Eye (tissue), 1 donor: ENCODE measurements around the gene TCERG1L.
"Not testable (repeated sequence)": the region's sequence is repeated elsewhere in the genome, so short reads cannot be mapped to it uniquely, and the experiment has no call there.

ENCODE experiments used
- DNase-seq: peaks from one replicate; pipeline ENCODE4 v3.0.0-alpha.2; 2015

The TCERG1L gene

DNA sequence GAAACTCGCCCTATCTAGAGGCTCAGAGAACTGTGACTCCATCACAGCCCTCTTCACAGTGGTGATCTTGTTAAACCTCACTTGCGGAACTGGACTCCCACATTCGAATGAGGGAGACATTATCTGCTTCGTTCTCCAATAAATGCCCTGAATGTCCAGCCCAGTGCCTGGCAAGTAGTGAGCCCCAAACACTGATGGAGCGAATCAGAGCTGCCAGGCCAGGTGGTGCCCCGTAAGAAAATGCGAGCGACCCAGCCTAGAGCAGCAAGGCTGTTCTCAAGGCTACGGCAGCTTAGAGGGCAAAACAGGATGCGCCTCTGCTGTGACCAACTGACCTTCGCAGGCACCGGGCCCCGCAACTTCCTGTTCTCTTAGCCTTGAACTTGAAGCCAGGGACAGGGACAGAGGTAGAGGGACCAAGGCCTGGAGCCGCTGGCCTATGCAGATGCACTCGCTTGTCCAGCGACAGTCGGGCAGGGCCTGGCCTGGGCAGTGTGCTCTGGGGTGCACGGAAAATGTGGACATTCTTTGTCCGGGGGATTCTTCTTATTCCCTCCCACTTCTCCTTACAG lies 217.6 kb downstream of the TCERG1L start:
- peak; percentile 29 for DNase-seq

DNA sequence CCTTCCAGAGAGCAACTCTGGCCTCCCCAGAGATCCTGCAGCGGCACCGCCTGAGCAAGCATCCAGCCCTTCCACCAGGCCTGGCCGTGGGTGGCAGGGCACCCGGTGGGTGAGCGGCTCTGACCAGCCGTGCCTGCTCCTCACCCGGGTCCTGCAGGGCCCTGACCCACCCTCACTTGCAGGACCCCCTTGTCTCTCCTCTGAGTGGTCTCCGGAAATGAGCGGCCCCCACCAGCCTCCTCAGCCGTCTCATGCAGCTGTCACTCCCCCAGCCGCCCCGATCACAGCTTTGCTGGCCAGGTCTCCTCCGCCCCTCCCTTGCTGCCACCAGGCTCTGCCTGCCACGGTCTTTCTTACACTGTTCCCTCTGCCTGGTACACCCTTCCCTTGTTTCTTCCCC lies 218.2 kb downstream of the TCERG1L start:
- no peak for DNase-seq

DNA sequence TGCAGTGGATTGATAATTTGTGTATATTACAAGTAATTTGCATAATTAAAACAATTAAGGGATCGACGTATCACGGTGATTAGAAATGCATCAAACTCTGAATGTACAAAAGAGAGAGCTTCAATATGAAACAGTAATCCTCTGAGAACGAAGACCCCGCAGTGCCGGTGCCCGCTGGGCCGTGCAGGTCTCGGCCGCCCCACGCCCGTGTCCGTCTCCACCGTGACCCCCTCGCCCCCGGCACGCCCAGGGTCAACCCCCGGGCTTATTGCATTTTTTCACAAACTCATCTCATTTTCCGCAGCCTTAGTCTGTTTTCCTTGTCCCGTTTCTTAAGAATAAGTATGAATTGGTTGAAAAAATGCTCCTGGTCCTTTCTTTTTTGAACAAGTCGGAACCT lies 218.6 kb downstream of the TCERG1L start:
- DNase-seq: no peak

DNA sequence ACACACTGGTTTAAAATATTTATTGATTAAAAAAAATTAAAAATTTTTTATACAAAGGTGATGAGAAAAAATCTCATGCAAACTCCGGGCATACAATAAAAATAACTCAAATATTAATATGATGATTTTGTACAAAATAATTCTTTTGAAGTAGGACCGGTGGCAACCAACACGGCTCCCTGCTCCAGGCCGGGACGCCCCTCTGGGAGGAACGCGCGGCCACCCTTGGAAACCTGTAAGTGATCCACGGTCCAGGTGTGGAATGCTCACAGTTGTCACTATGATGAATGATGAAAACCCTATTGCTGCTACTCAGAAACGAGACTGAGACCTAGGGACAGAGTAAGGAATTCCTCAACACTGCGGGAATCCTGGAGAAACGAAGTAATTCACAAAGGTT lies 219.1 kb downstream of the TCERG1L start:
- DNase-seq: no peak

DNA sequence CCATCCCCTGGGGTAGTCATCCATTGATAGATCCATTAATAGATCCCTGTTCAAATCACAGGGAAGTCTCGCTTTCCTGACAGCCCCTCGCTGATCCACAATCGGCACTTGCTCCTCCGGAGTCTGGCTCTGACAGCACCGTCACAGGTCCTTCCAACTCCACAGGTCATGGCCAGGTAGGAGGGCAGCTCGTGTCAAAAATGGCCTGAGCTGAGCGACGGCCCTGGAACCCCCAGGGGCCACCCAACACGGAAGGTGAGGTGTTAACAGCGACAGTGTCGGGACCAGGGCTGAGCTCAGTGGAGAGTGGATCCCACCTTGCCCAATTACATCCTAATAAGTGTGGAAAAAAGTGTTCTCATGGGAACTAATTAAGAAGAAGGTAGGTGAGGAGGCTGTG lies 219.8 kb downstream of the TCERG1L start:
- no peak for DNase-seq

DNA sequence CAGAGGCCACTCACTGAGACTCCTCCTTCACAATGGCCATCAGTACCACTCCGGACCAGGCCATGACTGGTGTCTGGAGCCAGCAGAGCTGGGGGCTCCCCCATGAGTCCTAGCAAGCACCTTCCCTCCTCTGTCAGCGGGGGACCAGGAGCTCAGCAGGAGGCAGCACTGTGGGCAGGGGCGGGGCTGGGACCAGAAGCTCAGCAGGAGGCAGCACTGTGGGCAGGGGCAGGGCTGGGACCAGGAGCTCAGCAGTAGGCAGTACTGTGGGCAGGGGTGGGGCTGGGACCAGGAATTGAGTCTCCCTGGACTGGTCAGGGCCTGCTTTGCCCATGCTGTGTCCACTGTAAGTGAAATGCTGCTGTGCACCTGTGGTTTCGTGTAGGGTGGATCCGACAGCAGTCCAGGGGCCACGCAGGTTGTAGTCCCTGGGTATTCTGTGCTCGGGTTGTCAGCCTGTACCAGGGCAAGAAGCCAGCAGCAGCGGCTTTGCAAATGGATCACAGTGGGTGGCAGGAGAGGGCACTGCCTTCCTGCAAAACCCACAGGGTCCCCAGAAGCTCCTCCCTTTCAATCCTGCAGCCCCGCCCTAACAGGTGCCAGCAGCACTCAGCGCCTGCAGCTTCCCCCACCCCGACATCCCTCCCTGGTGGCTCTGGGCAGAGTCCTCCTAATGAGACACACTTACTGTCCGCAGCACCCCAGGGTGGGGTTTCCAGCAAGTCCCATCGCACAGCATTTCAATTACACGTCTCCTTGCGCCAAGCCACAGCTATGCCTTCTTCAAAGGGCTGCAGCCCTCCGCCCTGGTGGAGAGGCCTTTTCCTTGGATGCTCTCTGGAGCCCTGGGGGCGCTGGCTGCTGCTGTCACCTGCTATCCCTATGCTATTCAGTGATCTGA lies 220.5 kb downstream of the TCERG1L start:
- peak; percentile 39 for DNase-seq

DNA sequence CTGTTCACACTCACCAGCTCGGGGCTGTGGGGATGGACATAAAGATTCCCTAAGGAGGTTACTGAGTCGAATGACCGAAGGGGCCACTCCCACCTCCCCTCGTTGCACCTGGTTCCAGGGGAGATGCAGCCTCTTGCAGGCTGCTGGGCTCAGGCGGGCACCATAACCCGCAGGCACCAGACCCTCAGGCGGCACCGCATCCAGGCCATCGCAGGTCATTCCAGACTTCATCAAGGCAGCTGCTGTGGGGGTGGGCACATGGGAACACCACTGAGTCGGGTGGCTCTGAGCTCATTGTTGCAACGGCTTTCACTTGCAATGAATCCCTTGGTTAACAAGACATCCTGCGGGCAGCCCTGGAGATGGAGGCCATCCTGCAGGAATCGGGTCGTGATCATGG lies 221.7 kb downstream of the TCERG1L start:
- DNase-seq: no peak

DNA sequence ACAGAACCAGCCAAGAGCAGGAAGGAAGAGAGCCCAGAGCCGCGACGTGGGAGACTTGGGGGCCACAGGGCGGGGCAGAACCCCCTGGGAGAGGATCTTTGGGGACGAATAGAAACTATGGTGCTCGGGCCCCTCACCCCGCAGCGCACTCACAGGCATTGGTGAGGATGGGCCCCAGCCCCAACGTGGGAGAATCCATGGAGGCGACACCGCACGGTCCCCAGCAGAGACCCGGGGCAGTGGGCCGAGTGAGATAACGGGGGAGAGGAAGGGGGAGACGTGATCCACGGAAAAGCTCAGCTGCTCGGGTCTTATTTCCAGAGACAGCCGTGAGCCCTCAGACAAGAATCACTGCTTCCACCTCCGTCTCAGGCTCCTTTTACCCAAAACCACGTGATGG lies 222.4 kb downstream of the TCERG1L start:
- no peak for DNase-seq

DNA sequence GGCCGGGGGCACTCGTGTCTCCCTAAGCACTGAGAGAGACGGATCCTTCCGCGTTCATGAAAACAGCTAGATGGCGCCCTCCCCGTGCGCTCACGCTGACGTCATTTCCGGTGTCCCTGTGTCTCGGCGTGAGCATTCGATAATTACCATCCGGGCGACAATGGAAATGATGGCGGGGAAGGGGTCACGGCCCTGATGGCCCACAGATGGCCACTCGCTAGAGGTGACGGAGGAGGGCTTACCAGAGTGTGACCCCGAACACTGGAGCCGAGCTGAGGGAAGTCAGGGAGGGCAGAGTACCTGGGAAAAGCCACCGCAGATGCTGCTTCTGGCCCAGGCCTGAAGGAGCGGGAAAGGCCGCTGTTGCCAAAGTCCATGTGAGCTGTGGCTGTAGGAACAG lies 222.9 kb downstream of the TCERG1L start:
- DNase-seq: no peak

DNA sequence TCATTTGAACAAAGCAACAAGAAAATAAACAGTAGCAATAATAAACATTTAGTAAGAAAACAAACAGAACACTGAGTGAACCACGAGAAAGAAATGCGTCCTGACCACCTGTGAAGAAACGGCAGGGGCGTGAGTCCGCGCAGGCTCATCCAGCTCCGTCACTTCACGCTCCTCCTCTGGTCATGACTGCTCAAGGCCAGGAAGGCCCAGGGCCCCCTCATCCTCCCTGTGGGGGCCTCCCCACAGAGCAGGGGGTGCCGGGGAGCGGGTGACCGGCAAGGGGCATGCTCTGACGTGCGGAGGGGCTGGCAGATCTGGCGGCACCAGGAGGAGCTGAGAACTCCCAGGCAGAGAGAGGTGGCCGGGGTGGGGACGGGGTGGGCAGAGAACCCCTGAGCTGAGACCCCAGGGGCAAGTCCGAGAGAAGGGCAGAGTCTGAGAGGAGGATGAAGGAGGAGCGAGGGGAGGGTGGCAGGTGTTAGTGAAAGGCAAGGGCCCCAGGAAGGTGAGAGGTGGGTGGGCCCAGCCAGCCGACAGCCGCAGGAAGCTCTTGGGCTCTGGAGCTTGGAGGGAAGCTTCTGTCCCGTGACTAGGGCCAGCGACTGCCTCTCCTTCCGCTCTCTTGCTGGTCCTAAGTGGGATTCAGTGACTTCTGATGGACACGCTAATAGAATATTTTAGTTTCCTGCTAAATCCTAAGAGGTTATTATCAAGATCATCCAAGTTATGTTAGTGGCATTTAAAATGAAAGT lies 223.9 kb downstream of the TCERG1L start:
- DNase-seq: no peak

DNA sequence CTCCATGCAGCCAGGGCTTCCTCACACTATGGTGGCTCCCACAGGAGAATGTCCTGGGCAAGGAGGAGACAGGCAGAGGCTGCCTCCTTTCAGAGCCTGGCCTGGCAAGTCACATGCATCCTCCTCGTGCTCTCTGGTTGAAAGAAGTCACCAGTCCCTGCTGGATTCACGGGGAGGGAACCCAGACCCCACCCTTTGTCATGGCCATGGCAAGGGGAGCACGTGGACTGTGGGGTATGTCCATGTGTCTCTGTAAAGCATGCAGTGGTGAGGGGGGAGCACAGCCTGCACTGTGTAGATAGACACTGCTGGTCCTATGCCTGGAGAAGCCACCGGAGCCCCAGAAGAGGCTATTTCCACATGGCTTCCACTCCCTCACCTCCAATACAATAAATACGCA lies 225.0 kb downstream of the TCERG1L start:
- no peak for DNase-seq

DNA sequence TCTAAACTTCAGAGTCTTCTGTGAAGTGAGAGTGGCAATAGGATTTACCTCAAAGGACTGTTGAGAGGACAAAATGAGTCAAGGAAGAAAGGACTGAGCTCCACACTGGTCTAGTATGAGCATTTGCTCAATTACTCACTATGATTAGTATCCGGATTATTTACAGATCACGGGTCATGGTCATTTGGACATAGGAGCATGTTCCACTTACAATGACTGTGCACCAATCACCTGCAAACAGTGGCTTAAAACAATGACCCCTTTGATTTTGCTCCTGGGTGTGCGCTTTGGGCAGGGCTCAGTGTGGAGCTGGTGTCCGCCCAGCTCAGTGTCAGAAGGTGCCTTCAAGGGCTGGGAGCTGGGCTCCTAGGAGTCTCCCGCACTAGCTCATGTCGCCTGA lies 225.4 kb downstream of the TCERG1L start:
- no peak for DNase-seq

DNA sequence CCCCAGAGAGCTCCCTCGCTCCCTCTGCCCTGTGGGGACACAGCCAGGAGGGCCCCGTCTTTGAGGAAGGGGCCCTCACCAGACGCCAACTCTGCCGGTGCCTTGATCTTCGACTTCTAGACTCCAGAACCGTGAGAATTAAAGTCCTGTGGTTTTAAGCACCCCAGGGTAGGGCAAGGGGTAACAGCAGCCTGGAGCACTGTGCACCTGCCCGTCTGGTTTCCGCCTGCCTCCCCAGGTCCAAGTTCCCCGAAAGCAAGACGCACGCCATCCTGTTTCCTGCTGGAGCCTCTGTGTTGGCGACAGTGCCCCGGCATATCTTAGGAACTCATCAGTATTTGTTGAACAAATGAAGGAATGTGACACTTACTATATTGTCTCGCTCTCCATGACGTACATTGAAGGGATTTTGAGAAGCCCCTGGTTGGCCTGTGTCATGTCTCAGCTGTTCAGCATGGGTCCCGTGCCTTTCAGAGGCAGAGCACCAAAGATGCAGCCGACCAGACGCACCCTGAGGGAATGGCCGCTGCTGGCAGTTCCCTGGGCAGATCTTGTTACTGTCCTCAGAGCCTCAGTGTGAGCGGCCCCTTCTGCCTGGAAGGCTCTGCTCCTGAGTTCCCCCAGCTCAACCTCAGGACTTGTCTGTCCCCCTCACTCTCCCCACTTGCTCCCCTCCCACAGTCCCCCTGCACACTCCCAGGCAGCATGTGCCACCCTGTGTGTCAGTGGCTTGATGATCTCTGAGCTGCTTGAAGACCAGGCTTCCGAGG lies 226.2 kb downstream of the TCERG1L start:
- no peak for DNase-seq

DNA sequence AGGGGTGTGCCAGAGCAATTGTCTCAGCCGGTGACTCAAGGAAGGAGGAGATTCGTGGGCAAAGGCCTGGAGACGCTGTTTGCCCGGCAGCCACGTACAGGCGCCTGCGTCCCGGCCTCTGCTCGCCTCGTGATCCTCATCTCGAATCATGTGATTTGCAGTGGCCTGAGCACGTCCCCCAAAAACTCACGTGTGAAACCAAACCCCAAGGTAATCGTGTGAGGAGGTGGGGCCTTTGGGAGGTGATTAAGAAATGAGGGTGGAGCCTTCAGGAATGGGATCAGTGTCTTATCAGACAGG lies 226.8 kb downstream of the TCERG1L start:
- DNase-seq: no peak

DNA sequence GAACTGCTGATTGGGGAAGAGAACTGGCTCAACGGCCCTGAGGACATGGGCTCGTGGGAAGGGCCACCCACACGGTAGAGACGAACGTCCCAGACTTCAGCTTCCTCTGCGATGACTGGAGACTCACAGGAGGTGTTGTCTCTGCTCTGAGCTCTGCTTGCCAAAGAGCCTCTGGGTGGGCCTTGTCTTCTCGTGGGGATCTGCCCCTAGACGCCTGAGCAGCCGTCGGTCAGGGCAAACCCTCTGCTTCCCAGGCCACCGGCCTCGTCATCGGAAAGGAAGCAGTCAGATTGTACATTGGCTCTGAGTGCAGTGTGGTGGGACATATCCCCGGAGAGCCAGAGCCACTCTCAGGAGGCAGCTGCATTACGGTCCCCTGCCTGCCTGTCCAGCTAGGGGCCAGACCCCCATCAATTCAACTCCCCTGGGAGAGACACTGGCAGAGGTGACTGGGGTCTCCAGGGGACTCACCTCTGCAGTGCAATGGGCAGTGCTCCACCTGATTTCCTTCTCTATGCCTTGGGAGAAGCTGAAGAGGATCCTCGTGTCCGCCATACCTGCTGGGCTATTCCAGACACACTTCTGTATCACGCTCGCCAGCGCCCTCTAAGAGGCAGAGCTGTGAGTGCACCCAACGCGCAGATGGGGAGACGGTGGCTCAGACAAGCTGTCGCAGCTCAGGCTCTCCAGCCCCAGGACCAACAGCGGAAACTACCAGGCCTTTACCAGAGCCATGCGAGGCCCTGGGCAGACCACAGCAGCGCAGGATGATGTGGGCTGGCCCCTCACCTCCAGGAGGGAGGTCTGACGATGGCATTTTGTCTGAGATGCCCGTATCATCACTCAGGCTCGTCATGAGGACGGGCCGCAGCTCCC lies 227.4 kb downstream of the TCERG1L start:
- DNase-seq: no peak

DNA sequence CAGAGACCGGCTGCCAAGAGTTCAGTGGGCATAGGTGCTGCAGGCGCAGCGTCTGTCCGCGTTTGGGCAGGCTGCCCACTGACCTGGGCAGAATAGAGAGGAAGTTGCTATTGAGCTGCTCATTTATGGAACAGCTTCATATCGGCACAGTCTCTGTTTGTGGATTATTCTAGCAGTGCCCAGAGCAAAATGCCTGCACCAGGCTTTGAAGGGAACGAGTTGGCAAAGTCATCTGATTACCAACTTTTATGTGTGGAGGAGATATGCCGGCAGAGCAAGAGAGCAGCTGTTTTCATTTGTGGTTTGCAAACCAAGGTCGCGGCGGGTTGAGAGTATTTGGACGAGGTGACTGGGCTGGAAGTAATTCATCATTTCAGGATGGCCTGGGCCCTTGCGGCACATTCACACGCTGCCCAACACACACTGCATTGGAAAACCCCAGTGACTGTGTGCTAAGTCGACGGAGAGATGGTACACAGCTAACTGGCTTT lies 228.5 kb downstream of the TCERG1L start:
- no peak for DNase-seq

DNA sequence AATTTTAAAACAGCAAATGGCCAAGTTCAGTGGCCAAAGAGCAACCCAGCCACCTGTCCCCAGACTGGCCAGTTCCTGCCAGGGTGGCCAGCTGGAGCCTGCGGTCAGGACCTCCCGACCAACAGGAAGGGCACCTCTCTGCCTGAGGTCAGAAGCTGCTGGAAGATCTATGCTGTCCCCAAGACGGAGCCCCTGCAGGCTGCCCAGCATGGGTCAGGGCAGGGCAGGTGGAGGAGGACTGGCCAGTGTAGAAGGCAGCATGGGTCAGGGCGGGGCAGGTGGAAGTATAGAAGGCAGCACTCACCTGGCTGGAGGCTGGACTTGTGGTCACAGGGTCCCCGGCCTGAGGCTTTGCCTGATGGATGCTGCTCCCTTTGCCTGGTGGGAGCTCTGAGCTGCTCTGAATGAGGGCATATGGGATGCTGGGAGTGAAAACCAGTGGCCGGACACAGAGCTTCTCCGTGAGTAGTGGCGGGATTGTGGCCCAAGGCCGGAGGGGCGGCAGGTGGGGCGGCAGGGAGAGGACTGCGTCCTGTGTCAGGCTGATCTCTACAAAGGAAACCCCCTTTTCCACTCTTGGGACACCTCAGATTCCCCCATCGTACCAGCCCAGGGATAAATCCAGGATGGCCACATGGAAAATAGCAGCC lies 229.2 kb downstream of the TCERG1L start:
- DNase-seq: no peak

DNA sequence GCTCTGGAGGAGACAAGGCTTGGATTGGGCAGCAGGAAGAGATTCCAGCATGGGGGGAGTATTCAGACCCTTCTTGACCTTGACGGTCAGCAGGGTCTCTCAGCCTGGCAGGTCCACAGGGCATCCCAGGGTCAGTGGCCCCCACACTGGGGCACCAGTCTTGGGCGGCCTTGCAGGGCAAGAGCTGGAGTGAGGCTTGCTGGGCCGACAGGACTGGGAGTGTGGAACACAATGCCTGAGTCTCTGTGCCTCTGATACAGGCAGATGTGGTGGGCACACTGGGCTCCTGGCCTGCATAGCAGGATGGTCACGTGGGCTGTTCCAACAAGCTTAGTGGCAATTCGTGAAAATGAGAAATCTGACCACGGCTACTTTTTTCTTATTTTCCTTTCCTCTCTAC lies 229.7 kb downstream of the TCERG1L start:
- no peak for DNase-seq

DNA sequence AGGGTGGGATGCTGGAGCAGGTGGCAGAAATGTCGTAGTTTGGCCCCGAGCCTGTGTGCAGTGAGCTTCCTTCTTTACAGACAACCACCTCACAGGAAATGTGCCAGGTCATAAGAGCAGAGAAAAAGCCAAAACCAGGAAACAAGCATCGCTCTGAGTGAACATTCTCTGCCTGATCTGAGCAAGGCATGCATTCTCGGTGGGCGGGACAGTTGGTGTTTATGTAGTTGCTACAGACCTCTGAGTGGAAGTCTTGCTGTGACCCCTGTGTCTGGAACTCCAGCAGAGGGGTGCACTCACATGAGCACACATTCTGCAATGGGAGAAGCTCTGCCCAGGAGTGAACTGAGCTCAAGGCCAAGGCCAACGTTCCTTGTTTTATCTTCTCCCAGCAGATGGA lies 230.1 kb downstream of the TCERG1L start:
- no peak for DNase-seq

DNA sequence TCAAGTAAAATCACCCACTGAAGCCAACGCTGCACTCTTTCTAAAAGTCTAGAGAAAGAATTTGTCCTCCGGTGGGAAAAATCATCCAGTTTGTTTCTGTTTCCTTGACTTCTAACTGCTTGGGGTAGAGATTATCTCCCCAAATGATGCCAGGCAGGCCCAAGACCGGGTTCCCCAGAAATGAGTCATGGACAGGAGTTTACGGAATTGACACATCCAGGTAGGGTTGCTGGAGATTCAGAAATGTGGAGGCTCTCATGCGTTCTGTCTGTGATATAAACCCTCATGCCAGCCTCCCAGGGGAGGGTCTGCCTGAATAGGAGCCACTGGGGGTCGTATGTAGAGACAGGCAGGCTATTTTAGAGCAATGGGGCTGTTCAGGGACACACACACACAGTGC lies 230.9 kb downstream of the TCERG1L start:
- no peak for DNase-seq

DNA sequence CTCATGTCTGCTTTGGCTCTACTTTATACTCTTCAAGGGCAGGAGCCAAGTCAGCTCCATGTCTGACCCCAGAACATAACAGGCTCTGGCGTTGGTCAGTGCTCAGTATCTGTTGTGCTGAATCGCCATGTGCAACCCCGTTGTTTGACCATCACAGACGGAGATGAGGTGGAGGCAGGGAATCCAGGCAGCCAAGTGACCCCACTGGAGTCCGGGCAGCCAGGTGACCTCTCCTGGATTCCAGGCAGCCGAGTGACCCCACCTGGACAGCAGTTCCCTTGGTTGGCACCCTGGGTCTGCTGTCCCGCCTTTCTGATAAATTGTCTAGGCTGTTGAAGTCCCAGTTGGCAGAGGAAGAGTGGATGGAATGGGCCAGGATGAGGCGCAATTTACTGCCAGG lies 232.2 kb downstream of the TCERG1L start:
- no peak for DNase-seq

DNA sequence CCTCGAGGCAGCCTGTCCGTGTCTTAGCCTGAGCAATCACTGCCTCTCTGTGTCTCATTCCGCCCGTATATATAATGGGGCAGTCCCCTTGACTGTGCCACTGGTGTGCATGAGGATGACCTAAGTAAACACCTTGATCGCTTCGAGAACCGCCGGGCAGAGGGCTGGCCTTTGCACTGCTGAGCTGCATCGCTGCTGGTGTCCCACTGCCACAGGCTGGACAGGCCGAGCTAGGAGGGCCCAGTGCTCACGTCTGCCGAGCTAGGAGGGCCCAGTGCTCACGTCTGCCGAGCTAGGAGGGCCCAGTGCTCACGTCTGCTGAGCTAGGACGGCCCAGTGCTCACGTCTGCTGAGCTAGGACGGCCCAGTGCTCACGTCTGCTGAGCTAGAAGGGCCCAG lies 232.6 kb downstream of the TCERG1L start:
- DNase-seq: not testable (repeated sequence)
